ENCODE measurements around the gene RNF17. TPM values are rescaled to one million over a fixed set of nuclear protein-coding genes. Genes with fewer than 3 reads are reported as not detected.

RNF17 gene
- total and polyA plus RNA-seq, 10 of the 15 experiments (the other 5 are each of a cell fraction or from before 2014, with no cell fraction given), result not detected

- ChIA-PET CTCF (interaction anchor here (0.7 to 1.0 kb wide), 2 partner anchors 10 to 23 kb away, joined by 3 read pairs; no protein-coding TSS in a partner anchor), SMC1A (ENCODE audit: uncharacterized antibody, unreplicated experiment) (no interaction called here), POLR2A (interaction anchor here (0.7 kb wide), 1 partner anchor 9 kb away, joined by 6 read pairs; no protein-coding TSS in a partner anchor), RAD21 (ENCODE audit: unreplicated experiment) (no interaction called here)
- no peak for FAIRE-seq
- H3K79me2 ChIP-seq (ENCODE audit: control insufficient read depth, insufficient read depth, low read length), result no peaks in the 10 kb centered on the region
- 20% methylated on average over 4 of the region's 4 CpGs for WGBS (ENCODE audit: insufficient coverage, insufficient replicate concordance, low lambda C conversion rate, missing lambda C conversion rate)
- H3K27ac ChIP-seq (ENCODE audit: control insufficient read depth, insufficient read depth), result no peak overlapping the region
- no peak overlapping the region for H3K4me3 ChIP-seq
- no peak for ATAC-seq
- DNase-seq (ENCODE audit: low read depth, low spot score), result no peak
- TF ChIP-seq HDAC6 (IDR thresholded peaks at IDR 0.05; ENCODE audit: unreplicated experiment) (no peak), ZBTB11 (CRISPR knock-in tag; IDR thresholded peaks at IDR 0.05) (no peak), RFX5 (IDR thresholded peaks at IDR 0.05; ENCODE audit: low read depth, low read length) (no peak), POLR2AphosphoS2 (IDR thresholded peaks at IDR 0.05; ENCODE audit: low read depth, low read length) (no peak), CREB1 (IDR thresholded peaks at IDR 0.05; ENCODE audit: low read depth) (no peak)
- H2AFZ ChIP-seq (ENCODE audit: control insufficient read depth, low read depth, low read length), result no peak overlapping the region
- in situ Hi-C loops (cut with MboI) (no loop called here), intact Hi-C loops (cut with micrococcal nuclease; ENCODE audit: unreplicated experiment) (no loop called here)
- no peaks in the 10 kb centered on the region for H3K36me3 ChIP-seq (ENCODE audit: control insufficient read depth in 2 of 2, insufficient read depth in 2 of 2, low read length in 1 of 2)
- H4K20me1 ChIP-seq (ENCODE audit: control insufficient read depth, insufficient read depth), result no peaks in the 10 kb centered on the region
- H3K27me3 ChIP-seq (replicated peaks in 1 of 2; ENCODE audit: control insufficient read depth in 2 of 2, insufficient read depth in 2 of 2, low read length in 1 of 2), result no peaks in the 10 kb centered on the region; a peak in 1 of 4 replicates
- H3K9ac ChIP-seq (ENCODE audit: control insufficient read depth, insufficient read depth, low read length), result no peak overlapping the region
- H3K9me3 ChIP-seq (replicated peaks; ENCODE audit: control insufficient read depth, insufficient read depth, low read length), result no peaks in the 10 kb centered on the region
- H3K4me1 ChIP-seq (ENCODE audit: control insufficient read depth, insufficient read depth, low read length), result no peaks in the 10 kb centered on the region
- no peak overlapping the region for H3K4me2 ChIP-seq (ENCODE audit: control insufficient read depth, insufficient read depth)
- BruUV-seq (replicated peaks), result no TSS peak
These were observed 46.8 kb upstream of the RNF17 start for GRCh38 chr13:24717217-24717616.

All from GM12878 (cell line).